SK-MEL-5 (cell line): ENCODE data around the gene SAMD10. TPM values are rescaled to one million over a fixed set of nuclear protein-coding genes. Genes with fewer than 3 reads are reported as not detected.
"Not testable (repeated sequence)": the region's sequence is repeated elsewhere in the genome, so short reads cannot be mapped to it uniquely, and the experiment has no call there.

ENCODE experiments used
- DNase-seq: peaks from one replicate; pipeline ENCODE4 v3.0.0-alpha.2; 2016; ENCODE audit warnings: low read depth, low spot score
- in situ Hi-C: cut with HindIII; loops from 2 replicates; pipeline ENCODE4 v1.10.0; 2016; ENCODE audit warnings: low sequenced_read_pairs, high pct_unique_total_duplicates, low pct_unique_long_range_greater_than_20kb
- total RNA-seq: library from RNA; depleted of rRNA; stranded (reverse); fragments of >200 nt; shearing (Covaris generic); gene quantifications from 2 replicates; pipeline ENCODE4 v1.2.3, GENCODE V29; 2014

Gene SAMD10
- total RNA-seq, 1 experiment from 2014 or later: not detected

GRCh38 chr20:63973636-63974401 is 5.6 kb downstream of the SAMD10 start:
- DNase-seq: peak; percentile 89
- in situ Hi-C loops: no loop called here

GRCh38 chr20:63973160-63973479 is 6.3 kb downstream of the SAMD10 start:
- in situ Hi-C loops: no loop called here
- DNase-seq: no peak

GRCh38 chr20:63972312-63973159 is 6.9 kb downstream of the SAMD10 start:
- in situ Hi-C loops: no loop called here
- no peak for DNase-seq

- DNase-seq, in situ Hi-C loops: not testable (repeated sequence)
These were observed 7.5 kb downstream of the SAMD10 start for GRCh38 chr20:63971960-63972311.

GRCh38 chr20:63970714-63971431 is 8.6 kb downstream of the SAMD10 start:
- in situ Hi-C loops: no loop called here
- DNase-seq: no peak

GRCh38 chr20:63969838-63970713 is 9.4 kb downstream of the SAMD10 start, which contains the start of gene ZNF512B:
Gene ZNF512B, minus strand, starts transcription at chr20:63969930. Its CDS starts 1,980 bp downstream, at chr20:63967950.
- in situ Hi-C loops: no loop called here
- DNase-seq: peak; percentile 70

- no peak for DNase-seq
- in situ Hi-C loops: no loop called here
These were observed 10.3 kb downstream of the SAMD10 start for GRCh38 chr20:63968928-63969760.

GRCh38 chr20:63968136-63968927 is 11.1 kb downstream of the SAMD10 start:
- no peak for DNase-seq
- in situ Hi-C loops: no loop called here

- in situ Hi-C loops: no loop called here
- DNase-seq: no peak
These were observed 11.9 kb downstream of the SAMD10 start for GRCh38 chr20:63967330-63968135.

- in situ Hi-C loops: no loop called here
These were observed 12.5 kb downstream of the SAMD10 start for GRCh38 chr20:63966944-63967322.

GRCh38 chr20:63966172-63966943 is 13.1 kb downstream of the SAMD10 start:
- no peak for DNase-seq
- in situ Hi-C loops: no loop called here

More at GRCh38 chr20:63966944-63967322, 12.5 kb downstream of the SAMD10 start:
- DNase-seq: no peak

- in situ Hi-C loops: no loop called here
- DNase-seq: no peak
These were observed 15.0 kb downstream of the SAMD10 start for GRCh38 chr20:63964412-63964811.

- no peak for DNase-seq
- in situ Hi-C loops: no loop called here
These were observed 15.6 kb downstream of the SAMD10 start for GRCh38 chr20:63963784-63964301.

- in situ Hi-C loops: no loop called here
- no peak for DNase-seq
These were observed 16.1 kb downstream of the SAMD10 start for GRCh38 chr20:63963348-63963741.
